T-helper 2 cell treated with Interferon-gamma antibody and Interleukin-4, amounts not matched to agents 100 ng/mL and 5 ng/mL, for 36 hours (primary cell): ENCODE results near the gene CENPU. TPM values are rescaled to one million over a fixed set of nuclear protein-coding genes. Genes with fewer than 3 reads are reported as not detected.
"Not testable (repeated sequence)": the region's sequence is repeated elsewhere in the genome, so short reads cannot be mapped to it uniquely, and the experiment has no call there.

ENCODE experiments used
- intact Hi-C: fragments of 100-400 bp; cut with micrococcal nuclease; formaldehyde crosslinking; loops from one replicate; pipeline ENCODE4 v1.15.1; 2023
- total RNA-seq: library from RNA; stranded (reverse); gene quantifications from 2 replicates; pipeline ENCODE4 v1.2.3, GENCODE V29; 2022

CENPU gene, protein sequence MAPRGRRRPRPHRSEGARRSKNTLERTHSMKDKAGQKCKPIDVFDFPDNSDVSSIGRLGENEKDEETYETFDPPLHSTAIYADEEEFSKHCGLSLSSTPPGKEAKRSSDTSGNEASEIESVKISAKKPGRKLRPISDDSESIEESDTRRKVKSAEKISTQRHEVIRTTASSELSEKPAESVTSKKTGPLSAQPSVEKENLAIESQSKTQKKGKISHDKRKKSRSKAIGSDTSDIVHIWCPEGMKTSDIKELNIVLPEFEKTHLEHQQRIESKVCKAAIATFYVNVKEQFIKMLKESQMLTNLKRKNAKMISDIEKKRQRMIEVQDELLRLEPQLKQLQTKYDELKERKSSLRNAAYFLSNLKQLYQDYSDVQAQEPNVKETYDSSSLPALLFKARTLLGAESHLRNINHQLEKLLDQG
- 69.3 and 73.7 TPM in 2 replicates for total RNA-seq

DNA sequence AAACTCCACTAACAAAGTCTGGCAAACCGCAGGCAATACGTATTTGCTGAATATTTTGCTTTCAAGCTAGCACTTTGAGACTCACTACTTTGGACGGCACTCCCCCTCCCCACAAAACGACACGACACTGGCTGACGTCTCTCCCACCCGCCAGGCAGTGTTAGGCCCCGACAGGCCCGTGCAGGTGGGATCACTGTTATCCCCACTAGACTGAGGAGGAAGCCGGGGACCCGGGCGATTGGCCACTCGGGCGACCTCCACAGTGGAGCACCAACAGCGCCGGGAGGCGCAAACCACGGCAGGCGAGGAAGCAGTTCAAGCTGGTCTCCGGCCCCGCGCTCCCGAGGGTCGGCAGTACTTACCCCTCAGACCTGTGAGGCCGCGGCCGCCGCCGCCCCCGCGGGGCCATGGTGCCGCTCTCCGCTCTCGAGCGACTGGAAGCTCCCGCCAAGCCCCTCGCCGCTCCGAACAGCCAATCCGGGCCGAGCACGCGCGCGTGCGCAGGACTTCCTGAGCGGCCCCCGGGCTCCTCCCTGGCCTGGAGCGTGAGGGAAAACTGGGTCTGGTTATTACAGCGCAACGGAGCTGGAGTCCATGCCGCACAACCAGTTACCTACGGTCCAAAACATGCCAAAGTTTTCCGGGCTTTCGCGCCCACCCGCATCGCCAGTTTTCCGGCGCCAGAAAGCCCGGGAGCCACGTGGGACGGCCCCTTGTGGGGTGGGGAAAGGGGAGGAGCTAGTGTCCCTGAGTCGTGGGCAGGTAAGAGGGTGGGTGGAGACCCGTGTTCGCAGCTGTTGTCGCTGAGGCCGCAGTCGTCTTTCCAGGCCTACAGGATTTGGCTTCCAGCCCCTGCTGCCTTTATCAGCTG, at the start of gene CENPU:
Gene CENPU, minus strand, starts transcription at position 443 of the 871 bp plus-strand sequence. Its CDS starts 34 bp downstream, at position 409.
- intact Hi-C loops, result loop anchor here (1.0 to 5.0 kb wide), 11 partner anchors 28 to 1292 kb away; partner anchors contain the start of genes ACSL1, CASP3, CDKN2AIP and IRF2

- intact Hi-C loops, result no loop called here
Measured at GRCh38 chr4:184782731-184783373, 49.0 kb upstream of the CENPU start.

GRCh38 chr4:184779160-184779559, 45.3 kb upstream of the CENPU start:
- intact Hi-C loops, result not testable (repeated sequence)

- intact Hi-C loops, result no loop called here
Measured at GRCh38 chr4:184778325-184778724, 44.4 kb upstream of the CENPU start.

- intact Hi-C loops, result no loop called here
Measured at GRCh38 chr4:184776821-184777220, 42.9 kb upstream of the CENPU start.

DNA sequence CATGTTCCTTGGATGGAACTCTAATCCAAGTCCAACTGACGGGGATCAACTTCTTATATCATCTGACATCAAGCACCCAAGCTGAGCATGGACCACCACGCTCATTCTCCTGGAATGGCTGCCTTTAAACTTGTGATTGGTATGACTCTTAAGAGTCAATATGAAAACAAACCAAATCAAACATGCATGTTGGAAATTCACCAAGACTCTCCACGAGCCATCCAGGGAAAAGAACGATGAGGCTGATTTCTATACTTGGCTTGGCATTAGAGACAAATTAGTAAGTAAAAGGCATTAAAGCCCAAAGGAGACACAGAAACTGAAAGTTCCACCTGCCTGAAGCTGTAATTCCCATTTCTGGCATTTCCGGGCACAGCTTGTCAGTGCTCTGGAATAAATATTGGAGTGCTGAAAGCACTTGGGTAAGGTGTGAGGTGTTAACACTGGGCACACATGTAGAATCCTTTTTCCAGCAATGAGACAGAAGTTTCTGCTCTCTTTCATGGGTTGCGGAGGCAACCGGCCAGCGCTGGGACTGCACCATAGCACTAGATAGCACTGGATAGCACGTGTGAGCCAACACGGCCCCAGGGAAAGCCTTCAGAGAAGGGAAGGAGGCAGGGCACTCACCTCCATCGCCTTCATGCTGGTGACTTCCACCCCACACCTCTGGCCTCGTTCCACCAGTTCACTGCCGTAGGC, 42.1 kb upstream of the CENPU start:
- intact Hi-C loops, result no loop called here

- intact Hi-C loops, result no loop called here
Measured at GRCh38 chr4:184774152-184774551, 40.3 kb upstream of the CENPU start.

DNA sequence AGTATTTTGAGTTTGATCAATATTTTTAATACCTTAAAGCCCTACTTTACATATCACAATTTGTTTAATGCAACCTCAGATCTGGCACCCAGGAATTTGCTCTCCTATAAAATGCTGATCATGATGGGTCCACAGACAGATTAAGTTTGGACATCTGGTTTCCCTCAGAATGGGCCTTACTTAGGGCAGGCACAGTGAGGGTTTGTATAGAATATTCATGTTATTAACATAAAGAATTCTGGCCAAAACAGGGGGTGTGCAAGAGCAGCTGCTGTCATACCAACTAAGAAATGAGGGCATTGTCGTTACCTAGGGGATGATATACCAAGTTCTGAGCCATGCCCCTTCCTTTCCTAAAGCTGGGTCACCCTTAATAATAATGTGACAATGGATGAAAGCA, 37.5 kb upstream of the CENPU start:
- intact Hi-C loops, result no loop called here

DNA sequence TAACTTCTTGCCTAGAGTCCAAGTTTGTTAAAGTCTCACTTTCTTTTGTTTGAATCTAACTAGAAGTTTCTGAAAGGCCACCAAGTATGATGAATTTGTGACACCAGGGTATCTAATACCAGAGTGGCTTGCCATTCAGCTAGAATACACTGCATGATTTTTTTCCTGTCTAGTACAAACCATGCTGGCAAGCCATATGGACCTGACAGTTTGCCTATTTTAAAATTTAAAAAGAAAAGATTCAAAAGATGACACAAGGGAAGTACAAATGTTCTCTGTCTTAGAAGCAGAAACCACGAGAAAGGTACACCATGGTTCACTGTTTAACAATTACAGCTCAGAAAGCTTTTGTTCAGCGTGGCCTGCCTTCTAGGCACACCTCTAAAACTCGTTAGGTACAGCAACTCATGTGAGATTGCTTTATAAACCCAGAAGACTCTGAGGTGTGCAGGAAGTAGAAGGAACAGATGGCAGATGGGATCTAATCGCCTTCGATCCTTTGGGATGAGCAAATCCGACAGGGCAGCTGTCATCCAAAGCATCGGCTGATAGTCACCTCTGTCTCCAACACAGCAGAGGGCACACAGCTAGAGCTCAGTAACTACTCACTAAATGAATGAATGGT, 35.4 kb upstream of the CENPU start:
- intact Hi-C loops, result no loop called here

DNA sequence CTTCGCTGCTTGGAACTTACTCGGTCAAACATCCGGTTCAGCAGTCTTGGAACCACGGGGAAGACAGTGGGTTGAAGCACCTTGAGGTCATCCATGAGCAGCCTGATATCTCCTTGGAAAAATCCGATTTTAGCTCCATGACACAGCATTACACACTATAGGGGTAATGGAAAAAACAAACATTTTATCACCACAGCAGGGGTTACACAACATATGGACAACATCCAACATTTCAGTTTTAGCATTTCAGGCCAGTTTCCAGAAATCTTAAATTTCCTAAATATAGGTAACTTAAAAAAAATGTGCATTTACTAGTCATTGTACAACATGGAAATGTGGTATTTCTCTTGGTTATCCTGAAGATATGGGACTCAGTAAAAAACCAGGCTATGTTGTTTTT, 34.4 kb upstream of the CENPU start:
- intact Hi-C loops, result no loop called here

DNA sequence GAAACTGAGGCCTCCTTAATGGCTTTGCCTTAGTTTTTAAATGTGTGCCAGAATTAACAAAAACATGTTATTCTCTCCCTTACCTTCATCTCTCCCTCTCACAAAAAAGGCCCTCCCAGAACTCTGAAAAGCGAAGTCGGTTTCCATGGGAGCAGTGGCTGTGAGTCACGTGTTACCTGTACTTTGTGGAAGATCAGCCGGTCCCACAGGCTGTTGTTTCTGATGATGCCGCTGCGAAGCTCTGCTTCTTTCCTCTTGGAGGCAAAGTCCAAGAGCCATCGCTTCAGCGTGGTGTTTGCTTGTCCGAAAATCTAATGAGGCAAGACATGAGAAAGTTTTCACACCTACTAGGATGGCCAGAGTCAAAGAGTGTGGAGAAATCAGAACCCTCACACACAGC, 32.5 kb upstream of the CENPU start:
- intact Hi-C loops, result no loop called here

- intact Hi-C loops, result no loop called here
Measured at GRCh38 chr4:184765473-184766340, 31.8 kb upstream of the CENPU start.

GRCh38 chr4:184764601-184765000, 30.7 kb upstream of the CENPU start:
- intact Hi-C loops, result no loop called here

- intact Hi-C loops, result no loop called here
Measured at GRCh38 chr4:184763150-184763780, 29.4 kb upstream of the CENPU start.

DNA sequence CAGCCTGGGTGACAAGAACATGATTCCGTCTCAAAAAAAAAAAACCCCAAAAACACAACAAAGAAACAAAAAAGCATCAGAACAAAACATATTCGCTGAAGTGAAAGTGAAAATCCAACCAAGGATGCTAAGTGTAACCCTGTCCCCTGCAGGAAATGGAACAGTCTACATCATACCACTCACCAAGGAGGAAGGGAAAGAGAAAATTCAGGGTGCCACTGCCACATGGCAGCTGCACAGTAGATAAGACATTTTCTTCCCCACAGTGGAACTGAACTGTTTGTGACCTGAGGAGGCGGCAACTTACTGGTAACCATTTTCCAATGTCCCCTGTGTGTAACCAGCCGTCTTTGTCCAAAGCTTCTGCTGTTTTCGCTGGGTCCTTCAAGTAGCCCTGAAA, 28.2 kb upstream of the CENPU start:
- intact Hi-C loops, result loop anchor here (1.0 kb wide), 3 partner anchors 16 to 64 kb away; partner anchors contain the start of gene CENPU

- intact Hi-C loops, result no loop called here
Measured at GRCh38 chr4:184760681-184761080, 26.8 kb upstream of the CENPU start.

DNA sequence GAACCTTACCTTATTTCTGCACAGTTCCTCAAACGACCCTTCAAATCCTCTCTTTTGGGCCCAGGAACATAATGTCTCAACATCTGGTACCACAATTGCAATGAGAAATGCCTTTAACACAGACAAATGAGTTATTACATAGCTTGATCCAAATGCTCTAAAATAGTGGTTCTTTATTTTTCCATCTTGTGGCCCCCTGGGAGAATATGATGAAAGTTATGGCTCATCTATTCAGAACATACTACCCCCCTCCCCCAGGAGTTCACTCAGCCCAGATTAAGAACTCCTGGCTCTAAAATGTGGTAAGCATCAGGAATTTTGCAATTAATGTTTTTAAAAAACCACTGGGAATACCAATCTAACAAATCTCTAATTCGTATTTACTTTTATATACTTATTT, 23.9 kb upstream of the CENPU start:
- intact Hi-C loops, result no loop called here

DNA sequence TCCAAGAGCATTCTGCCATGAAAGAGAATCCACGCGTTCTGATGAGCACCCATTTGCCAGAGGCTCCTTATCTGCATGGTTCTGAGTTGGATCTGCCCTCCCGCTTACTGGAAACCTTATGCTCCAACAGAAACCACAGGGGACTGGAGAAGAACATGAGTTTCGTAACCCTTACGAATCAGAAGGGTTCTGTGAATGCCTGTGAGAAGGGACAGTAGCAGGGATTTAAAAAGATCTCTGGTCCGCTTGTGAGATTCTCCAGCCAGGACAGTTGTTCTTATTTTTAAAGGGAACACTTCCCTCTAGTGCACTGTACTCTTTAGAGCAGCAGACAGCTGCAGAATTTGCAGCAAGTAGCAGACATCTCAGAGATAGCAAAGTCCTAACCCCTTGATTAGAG, 22.5 kb upstream of the CENPU start:
- intact Hi-C loops, result no loop called here

DNA sequence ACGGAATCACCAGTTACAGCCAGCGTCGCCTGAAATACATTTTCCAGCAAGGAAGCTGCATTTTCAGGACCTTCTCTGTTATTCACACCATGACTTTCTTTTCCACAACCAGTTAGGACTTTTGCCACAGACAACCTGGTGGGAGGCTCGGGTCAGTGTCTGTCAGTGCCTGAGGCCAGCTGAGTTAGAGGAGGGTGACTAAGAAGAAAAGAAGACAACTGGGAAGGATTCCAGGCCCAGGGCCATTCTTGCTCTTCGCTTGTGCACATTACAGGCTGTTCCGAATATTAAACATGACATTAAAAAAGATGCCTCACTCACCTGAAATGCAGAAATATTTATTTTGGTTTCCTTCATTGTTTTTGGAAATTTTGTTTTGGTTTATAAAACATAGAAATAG, 21.4 kb upstream of the CENPU start:
- intact Hi-C loops, result no loop called here
